Measurements from ENCODE around the gene SRP54.
"Not testable (repeated sequence)": the region's sequence is repeated elsewhere in the genome, so short reads cannot be mapped to it uniquely, and the experiment has no call there.

The SRP54 gene

DNA sequence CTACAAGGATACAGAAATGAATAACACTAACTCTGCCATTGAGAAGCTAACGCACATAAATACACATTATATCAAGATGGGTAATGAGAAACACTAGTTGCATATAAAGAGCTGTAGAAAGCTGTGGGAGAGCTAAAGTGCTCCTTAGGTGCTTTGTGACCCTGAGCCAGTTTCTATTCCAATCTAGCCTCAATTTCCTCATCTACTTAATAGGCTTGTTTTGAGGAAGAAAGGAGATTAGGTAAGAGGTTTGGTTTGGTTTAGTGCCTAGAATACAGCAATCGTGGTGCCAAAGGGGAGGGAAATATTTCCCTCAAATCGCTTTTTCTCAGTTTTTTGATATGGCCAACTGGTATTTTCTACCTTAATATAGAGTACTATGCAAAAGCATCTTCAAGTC, 994 bp downstream of the SRP54 start:
- no peak for DNase-seq (ENCODE audit: low read depth in 2 of 2)

DNA sequence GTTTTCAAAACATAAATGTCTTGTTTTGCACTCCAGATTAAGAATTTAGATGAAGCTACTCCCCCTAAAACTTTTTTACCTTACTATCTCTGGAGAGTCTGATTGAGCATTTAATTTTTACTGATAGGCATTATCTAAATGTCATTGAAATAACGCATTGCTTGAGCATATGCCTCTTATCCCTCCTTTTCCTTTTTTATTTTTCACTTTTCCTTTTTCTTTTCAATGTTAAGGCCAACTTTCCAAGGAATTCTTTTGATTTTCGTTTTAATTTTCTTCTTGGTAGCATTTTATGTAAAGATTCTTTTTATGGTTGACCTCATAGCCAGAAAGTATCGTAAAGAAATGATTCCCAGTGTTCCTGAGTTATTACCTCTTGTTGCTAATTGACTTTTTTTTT, 2.9 kb downstream of the SRP54 start:
- DNase-seq (ENCODE audit: low read depth in 2 of 2), result no peak

DNA sequence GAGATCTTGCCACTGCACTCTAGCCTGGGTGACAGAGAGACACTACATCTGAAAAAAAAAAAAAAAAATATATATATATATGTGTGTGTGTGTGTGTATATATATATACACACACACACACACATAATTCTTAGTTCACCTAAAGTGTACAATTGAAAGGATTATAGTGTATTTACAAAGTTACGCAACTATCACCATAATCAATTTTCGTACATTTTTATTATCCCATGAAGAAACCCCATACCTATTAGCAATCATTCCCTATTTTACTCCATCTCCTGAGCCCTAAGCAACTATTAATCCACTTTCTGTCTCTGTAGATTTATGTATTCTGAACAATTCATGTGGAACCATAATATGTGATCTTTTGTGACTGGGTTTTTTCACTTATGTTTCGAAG, 4.4 kb downstream of the SRP54 start:
- no peak for DNase-seq (ENCODE audit: low read depth in 2 of 2)

DNA sequence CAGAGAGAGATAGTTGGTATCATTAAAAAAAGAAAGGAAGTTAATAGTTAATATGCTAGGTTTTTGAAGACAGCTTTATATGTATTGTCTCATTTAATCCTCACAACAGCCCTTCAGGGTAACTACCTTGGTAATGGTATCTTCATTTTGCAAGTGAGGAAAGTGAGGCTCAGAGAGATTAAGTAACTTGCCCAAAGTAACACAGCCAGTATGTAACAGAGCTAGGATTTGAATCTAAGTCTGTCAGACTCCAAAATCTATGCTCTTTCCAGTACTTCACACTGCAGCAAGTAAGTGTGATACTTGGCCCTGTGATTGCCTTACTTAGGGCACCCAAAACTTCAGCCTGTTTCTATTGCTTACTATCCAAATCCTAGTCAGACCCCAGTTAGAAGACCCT, 7.0 kb downstream of the SRP54 start:
- no peak for DNase-seq (ENCODE audit: low read depth in 2 of 2)

DNA sequence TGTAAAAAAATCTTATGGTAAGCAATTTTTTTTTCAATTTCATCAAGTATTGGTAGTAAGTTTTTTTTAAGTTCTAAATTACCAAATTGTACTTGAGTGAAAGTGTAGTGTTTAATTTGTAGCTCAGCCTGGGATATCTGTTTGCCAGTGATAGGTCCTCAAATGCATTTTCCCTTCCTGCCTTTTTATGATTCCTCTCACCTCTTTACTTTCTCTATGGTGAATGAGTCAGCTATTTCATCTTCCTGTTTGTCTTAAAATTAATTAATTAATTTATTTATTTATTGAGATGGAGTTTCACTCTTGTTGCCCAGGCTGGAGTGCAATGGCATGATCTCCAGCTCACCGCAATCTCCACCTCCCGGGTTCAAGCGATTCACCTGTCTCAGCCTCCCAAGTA, 10.6 kb downstream of the SRP54 start:
- DNase-seq (ENCODE audit: low read depth in 2 of 2), result no peak

DNA sequence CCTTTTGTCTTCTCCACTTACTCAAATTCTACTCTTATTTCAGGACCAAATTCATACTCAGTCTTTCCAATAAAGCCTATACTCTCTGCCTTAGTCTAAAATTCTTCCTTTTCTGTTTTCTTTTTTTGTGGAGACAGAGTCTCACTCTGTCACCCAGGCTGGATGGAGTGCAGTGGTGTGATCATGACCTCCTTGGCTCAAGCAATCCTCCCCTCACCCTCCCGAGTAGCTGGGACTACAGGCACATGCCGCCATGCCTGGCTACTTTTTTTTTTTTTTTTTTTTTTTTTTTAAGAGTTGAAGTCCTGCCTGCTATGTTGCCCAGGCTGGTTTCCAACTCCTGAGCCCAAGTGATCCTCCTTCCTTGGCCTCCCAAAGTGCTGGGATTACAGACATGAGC, 11.9 kb downstream of the SRP54 start:
- no peak for DNase-seq (ENCODE audit: low read depth in 2 of 2)

DNA sequence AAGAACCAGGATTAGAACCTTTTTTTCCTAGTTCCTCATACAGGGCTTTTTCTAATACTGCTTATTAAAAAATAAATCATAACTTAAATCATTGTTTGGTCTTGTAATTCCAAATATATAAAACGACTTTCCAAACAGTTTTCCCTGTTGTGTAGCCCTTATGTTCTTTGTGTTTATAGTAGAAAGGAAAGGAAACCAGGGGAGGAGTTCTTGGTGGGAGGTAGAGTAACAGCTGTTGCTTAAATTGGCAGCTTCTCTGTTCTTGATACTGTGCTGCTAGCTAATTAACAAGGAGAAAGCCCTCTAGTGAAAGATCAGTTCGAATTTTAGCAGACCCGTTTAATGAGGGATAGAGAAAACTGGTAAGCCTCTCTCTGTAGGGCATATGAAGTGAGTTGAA, 15.0 kb downstream of the SRP54 start:
- DNase-seq (ENCODE audit: low read depth in 2 of 2), result no peak

DNA sequence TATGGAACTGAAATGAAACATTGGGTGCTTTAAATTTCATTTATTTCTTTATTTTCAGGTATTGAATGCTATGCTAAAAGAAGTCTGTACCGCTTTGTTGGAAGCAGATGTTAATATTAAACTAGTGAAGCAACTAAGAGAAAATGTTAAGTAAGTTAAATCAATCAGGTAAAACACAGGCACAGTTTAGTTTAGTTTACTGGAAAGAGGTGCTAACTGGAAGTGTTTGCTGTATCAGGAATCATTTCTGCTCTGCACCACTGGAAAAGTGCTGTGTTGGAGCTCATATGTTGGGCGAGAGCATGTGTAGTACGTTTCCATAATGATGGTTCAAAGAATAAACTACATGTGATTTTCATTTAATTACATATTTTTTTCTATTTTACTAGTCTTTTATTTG, 16.7 kb downstream of the SRP54 start:
- DNase-seq (ENCODE audit: low read depth in 2 of 2), result no peak

DNA sequence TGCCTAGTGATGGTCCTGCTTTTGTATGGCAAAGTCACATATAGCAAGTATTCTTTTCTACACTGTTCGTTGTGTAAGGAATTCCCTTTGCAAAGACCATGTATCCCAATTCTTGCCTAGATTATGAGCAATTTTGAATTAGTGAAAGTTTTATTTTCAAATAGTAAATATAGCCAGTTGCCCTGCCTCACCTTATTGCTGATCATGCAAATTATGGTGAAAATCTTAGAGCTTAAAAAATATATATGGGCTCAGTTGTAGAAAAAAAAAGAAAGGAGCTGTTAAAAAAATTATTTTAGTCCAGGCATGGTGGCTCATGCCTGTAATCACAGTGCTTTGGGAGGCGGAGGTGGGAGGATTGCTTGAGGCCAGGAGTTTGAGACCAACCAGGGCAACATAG, 18.8 kb downstream of the SRP54 start:
- no peak for DNase-seq (ENCODE audit: low read depth in 2 of 2)

DNA sequence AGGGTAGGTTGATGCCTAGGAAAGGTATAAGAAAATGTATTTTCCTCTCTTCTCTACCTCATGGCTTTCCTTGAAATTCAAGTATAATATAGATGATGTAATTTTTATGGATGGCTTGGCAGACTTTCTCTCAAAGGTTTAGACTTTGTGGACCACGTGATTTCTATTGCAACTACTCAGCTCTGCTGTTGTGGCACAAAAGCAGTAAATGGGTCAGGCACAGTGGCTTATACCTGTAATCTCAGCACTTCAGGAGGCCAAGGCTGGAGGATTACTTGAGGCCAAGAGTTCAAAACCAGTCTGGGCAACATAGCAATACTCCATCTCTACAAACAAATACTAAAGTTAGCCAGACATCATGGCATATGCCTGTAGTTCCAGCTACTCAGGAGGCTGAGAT, 22.0 kb downstream of the SRP54 start:
- no peak for DNase-seq (ENCODE audit: low read depth in 2 of 2)

DNA sequence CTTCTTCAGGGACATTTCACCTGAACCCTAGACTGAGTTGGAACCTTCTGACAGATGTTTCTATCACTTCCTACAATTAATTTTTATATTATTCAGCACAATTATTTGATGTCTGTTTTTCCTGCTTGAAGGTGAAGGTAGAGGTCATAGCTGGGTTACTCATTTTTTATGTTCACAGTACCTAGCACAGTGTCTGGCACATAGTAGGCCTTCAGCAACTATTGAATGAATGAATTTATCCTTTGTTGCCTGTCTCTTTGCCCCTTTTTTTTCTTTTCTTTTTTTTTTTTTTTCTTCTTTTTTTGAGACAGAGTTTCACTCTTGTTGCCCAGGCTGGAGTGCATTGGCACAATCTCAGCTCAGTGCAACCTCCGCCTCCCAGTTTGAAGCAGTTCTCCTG, 33.8 kb downstream of the SRP54 start:
- DNase-seq (ENCODE audit: low read depth in 2 of 2), result no peak

DNA sequence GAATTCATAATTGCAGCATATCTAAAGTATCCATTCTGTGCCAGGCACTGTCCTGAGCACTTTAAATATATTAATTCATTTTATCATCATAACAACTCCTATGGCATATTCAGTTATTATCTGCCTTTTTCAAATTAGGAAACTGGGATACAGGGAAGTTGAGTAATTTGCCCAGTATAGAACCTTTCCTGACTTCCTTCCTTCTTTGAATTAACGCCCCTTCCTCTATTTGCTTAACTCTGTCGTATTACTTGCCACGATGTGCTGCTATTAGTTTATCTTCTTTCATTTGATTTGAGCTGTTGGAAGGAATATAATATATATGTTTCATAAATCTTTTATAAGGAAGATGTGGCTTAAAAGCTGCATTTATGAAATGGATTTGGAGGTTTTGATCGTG, 37.9 kb downstream of the SRP54 start:
- DNase-seq (ENCODE audit: low read depth in 2 of 2), result no peak

DNA sequence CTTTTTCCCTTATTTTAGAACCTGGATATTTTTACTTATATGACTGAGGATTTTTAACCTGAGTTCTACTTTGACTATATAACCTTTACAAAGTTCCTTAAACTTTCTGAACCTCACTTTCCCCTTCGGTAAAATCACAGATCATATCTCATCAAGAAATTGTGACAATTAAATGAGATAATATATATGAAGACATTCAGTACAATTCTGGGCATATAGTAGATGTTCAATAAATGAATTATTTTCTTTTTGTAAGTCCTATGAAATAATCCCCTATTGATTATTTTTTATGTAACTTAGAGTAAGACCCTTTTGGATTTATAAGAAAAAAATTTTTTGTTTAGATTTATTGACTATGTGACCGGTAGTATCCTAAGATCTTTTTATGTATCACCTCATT, 45.6 kb downstream of the SRP54 start:
- DNase-seq (ENCODE audit: low read depth in 2 of 2), result no peak

DNA sequence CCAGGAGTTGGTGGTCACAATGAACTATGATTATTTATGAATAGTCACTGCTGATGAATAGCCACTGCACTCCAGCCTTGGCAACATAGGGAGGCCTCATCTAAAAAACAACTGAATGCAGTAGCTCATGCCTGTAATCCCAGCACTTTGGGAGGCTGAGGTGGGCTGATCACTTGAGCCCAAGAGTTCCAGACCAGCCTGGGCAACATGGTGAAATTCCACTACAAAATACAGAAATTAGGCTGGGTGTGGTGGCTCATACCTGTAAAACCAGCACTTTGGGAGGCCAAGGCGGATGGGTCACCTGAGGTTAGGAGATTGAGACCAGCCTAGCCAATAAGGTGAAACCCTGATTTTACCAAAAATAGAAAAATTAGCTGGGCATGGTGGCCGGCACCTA, 49.8 kb downstream of the SRP54 start:
- DNase-seq (ENCODE audit: low read depth in 2 of 2), result no peak

DNA sequence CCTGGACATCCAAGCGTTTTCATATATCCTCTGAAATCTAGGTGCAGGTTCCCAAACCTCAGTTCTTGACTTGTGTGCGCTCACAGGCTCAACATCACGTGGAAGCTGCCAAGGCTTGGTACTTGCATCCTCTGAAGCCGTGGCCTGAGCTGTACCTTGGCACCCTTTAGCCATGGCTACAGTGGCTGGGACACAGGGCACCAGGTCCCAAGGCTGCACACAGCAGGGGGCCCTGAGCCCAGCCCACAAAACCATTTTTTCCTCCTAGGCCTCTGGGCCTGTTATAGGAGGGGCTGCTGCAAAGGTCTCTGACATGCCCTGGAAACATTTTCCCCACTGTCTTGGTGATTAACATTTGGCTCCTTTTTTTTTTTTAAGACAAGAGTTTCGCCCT, 51.6 kb downstream of the SRP54 start:
- no peak for DNase-seq (ENCODE audit: low read depth in 2 of 2)

DNA sequence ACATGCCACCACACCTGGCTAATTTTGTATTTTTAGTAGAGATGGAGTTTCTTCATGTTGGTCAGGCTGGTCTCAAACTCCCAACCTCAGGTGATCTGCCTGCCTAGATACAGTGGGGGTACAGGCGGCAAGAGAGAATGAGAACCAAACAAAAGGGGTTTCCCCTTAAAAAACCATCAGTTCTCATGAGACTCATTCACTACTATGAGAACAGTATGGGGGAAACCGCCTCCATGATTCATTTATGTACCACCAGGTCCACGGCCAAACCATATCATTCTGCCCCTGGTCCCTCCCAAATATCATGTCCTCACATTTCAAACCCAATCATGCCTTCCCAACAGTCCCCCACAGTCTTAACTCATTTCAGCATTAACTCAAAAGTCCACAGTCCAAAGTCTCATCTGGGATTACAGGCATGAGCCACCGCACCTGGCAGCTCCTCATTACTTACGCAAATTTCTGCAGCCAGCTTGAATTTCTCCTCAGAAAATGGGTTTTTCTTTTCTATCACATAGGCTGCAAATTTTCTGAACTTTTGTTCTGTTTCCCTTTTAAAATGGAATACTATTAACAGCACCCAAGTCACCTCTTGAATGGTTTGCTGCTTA, 52.3 kb downstream of the SRP54 start:
- not testable (repeated sequence) for DNase-seq (ENCODE audit: low read depth in 2 of 2)

DNA sequence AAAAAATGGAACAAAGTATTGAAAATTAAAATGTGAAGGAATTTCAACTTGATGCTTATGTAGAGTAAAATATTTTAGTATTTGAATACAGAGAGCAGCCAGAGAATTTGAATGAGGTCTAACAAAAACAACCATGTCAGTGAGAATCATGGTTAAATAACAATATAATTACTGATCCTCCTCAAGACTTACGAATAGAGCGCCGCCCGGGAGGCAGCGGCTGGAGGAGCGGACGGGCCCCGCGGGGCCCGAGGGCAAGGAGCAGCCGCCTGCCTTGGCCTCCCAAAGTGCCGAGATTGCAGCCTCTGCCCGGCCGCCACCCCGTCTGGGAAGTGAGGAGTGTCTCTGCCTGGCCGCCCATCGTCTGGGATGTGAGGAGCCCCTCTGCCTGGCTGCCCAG, 55.5 kb downstream of the SRP54 start:
- not testable (repeated sequence) for DNase-seq (ENCODE audit: low read depth in 2 of 2)

DNA sequence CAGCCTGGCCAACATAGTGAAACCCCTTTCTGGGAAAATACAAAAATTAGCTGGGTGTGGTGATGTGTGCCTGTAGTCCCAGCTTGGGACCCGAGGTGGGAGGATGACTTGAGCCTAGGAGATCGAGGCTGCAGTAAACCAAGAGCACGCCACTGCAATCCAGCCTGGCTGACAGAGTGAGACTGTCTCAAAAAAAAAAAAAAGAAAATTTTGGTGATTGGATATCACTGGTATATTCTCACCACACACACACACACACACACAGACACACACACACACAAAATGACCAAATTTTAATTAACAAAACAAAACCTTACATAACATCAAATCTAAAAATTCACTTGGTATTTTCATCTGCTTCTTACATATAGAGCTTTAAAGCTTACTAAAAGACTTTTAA, 59.8 kb downstream of the SRP54 start:
- DNase-seq (ENCODE audit: low read depth in 2 of 2), result no peak

DNA sequence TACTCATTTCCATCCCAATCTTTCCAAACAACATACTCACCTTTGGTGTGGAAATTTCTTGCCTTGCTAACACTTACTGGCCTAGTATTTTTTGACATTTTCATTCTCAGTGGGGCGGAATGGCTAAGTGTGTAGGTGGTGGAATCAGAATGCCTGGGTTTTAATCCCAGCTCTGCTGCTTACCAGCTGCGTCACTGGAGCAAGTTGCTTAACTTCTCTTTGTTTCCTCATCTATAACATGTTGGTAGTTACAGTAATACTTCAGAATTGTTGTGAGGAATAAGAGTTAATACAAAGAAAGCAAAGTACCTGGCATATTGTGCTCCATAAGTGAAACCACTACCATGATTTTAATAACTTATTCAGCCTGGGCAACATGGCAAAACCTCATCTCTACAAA, 60.3 kb downstream of the SRP54 start:
- DNase-seq (ENCODE audit: low read depth in 2 of 2), result no peak

DNA sequence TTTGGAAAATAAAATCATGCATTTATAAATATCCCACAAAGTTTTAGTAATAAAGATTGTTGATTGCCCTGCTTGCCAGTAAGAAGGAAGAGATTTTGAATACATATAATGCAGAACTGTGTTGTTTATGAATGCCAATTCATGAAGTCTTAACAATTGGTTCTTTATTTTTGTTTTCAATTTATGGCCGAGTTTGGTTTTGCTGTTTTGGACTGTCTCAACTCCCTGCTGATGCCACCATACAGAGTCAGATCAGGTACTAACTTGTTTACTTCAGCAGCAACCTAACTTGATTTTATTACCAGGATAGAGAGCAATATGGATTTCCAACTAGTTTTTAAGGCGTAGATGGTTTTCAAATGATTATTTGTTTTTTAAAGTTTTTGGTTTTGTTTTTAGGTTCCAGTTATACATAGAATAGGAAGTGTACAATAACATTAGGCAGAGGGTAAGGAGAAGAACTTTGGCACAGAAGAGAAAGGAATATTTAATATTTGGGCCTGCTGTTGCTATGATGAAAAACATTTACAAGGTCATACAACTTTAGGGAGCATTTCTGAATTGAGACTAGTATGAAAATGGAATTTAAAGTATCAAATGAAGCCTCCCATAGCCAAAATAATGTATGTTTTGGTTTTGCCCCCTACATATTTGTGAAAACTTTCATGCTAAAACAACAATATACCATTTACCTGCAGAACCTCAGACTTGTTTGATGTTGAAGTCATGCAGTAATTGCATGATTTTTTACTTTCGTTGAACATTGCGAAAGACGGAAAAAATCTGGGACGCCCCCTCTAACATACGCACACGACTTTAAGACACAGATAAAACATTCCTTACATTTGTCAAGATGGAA, 62.4 kb downstream of the SRP54 start:
- no peak for DNase-seq (ENCODE audit: low read depth in 2 of 2)

DNA sequence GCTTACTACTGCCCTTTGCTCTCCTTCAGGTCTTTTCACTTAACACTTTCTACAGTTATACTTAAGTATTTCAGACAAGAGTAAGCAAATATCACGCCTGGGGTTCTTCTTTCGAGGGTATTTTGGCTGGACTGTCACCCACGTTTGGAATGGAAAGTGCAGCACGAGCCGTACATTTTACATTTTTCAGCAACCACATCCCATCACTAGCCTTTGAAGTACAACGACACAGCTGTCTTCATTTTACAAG, 62.9 kb downstream of the SRP54 start:
- DNase-seq (ENCODE audit: low read depth in 2 of 2), result no peak

DNA sequence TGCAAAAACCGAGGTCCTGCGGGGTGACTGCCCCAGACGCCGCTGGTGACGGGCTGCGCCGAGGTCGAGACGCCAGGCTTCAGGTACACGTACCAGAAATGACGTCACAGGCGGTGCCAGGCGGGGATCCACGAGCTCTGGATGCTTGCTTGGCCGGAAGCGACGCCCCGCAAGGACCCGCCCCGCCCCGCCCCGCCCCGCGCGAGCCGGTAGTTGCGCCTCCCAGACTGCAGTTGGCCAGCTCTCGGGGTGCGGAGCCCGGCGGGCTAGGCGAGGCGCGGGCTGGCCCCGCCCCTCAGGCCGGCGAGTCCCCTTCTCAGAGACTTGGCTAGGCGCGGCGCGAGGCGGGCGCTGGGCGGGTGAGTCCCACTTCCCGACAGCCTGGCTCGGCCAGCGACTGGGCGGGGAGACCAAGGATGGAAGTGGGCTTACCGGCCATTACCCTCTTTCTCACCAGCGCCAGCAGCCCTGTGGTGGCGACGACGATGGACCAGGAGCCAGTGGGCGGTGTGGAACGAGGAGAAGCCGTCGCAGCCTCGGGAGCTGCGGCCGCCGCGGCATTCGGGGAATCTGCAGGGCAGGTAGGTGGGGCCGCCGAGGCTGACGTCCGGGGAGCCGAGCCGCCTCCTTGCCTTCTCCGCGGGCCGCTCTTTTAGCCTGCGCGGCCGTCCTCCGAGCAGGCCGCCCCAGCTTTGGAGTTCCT, 63.4 kb downstream of the SRP54 start, which contains the start of gene FAM177A1:
Gene FAM177A1 (plus strand): TSS at position 225 of the 703 bp plus-strand sequence. CDS start 192 bp downstream, at position 417.
- peak; percentile 97 to 98 for DNase-seq (ENCODE audit: low read depth in 2 of 2)
